Nephron (organoid): ENCODE measurements around the gene ALLC.
"Not testable (repeated sequence)": the region's sequence is repeated elsewhere in the genome, so short reads cannot be mapped to it uniquely, and the experiment has no call there.

ENCODE experiments used
- H3K27ac Mint-ChIP-seq, 3 experiments: 2 replicates each; pipeline ENCODE4 v1.8.0; 2020; ENCODE audit warnings: mixed read lengths in 3 of 3, mild to moderate bottlenecking in 2 of 3, moderate library complexity in 1 of 3
- H3K27me3 Mint-ChIP-seq: 2 replicates; pipeline ENCODE4 v1.8.0; 2021; ENCODE audit warnings: low read depth, mild to moderate bottlenecking, moderate library complexity, mixed read lengths
- H3K36me3 Mint-ChIP-seq: 2 replicates; pipeline ENCODE4 v1.8.0; 2020; ENCODE audit warnings: low read depth, mixed read lengths
- H3K4me1 Mint-ChIP-seq: 2 replicates; pipeline ENCODE4 v1.8.0; 2020; ENCODE audit warnings: mixed read lengths
- H3K4me3 Mint-ChIP-seq, 3 experiments: 2 replicates each; pipeline ENCODE4 v1.8.0; 2020; ENCODE audit warnings: mild to moderate bottlenecking in 3 of 3, mixed read lengths in 3 of 3, moderate library complexity in 2 of 3
- H3K9me3 Mint-ChIP-seq: 2 replicates; pipeline ENCODE4 v1.8.0; 2020; ENCODE audit warnings: mixed read lengths
- TF ChIP-seq, protein P1 (sequence below), 3 experiments: fragments of 200-600 bp; sonication (generic); IDR thresholded peaks; one replicate each; pipeline ENCODE4 v1.5.0; 2021; ENCODE audit warnings: antibody characterized with exemption in 3 of 3; ENCODE audit not compliant: unreplicated experiment in 3 of 3

Gene ALLC

DNA sequence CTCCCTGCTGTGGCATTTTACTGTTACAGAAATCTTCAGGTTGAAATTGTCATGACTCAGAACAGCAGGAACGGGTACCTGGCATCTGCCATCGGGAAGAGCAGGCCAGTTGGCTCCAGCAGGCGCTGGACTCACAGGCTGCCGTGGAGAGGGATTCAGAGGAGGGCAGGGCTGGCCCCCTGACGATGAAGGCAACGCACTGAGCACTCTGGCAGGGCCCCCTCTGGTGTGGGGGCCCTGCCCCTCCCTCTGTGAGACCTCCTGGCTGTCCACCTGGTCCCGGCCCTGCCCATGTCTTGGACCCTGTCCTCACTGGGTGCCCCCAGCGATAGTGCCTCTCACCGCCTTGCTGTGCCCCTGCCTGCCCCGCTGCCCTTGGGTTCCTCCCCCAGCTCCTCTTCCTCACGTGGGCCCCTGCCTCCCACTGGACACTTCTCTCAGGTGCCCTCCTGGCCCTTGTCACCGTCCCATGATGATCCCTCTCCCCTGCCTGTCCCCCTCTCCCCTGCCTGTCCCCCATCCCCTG is 23.3 kb upstream of the ALLC start:
- Mint-ChIP-seq H3K9me3 (no peaks in the 10 kb centered on the region), H3K4me3 (no peak overlapping the region), H3K27me3 (peaks cover 4% of the 10 kb centered on the region), H3K4me1 (no peaks in the 10 kb centered on the region), H3K36me3 (no peaks in the 10 kb centered on the region), H3K27ac (no peak overlapping the region)
- TF ChIP-seq, protein P1, sequence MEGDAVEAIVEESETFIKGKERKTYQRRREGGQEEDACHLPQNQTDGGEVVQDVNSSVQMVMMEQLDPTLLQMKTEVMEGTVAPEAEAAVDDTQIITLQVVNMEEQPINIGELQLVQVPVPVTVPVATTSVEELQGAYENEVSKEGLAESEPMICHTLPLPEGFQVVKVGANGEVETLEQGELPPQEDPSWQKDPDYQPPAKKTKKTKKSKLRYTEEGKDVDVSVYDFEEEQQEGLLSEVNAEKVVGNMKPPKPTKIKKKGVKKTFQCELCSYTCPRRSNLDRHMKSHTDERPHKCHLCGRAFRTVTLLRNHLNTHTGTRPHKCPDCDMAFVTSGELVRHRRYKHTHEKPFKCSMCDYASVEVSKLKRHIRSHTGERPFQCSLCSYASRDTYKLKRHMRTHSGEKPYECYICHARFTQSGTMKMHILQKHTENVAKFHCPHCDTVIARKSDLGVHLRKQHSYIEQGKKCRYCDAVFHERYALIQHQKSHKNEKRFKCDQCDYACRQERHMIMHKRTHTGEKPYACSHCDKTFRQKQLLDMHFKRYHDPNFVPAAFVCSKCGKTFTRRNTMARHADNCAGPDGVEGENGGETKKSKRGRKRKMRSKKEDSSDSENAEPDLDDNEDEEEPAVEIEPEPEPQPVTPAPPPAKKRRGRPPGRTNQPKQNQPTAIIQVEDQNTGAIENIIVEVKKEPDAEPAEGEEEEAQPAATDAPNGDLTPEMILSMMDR (IDR thresholded peaks at IDR 0.05; ENCODE audit: unreplicated experiment in 3 of 3) = no peak

DNA sequence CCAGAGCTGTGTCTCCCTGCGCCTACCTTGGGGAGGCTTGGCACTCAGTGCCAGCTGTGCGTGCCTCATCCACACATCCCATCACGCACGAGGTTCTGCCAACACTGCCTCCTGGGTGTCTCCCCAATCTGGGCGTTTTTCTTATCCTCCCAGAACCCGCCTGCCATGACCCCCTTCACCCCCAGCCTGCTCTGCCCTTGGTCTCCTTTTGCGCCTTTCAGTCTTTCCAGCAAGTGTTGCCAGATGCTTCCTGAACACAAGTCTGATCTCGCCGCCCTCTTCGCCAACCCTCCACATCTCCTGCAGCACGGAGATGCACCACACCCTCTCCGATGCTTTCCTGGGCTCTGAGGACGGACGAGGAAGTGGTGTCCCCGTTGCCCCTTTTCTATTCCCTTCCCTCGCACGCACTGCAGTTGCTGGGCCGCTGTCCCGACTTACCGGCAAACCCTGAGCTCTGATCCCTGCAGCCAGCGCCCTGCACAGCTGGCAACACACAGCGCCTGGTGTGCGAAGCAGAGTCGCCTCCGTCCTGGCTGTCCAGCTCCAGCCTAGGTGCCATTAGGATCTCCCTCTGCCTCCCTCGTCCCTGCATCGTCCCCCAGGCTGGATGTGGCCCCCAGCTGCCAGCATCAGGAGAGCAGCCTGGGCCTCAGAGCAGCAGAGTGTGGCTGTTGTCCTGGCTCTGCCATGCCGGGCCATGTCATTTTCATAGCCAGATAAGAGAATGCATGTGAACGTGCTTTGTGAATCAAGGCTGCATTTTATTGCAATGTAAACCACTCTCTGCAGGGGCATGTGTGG is 22.6 kb upstream of the ALLC start:
- Mint-ChIP-seq H3K4me1 (no peaks in the 10 kb centered on the region), H3K27ac (no peak overlapping the region), H3K36me3 (no peaks in the 10 kb centered on the region), H3K4me3 (no peak overlapping the region), H3K27me3 (peaks cover 4% of the 10 kb centered on the region), H3K9me3 (no peaks in the 10 kb centered on the region)
- TF ChIP-seq, protein P1 (IDR thresholded peaks at IDR 0.05; ENCODE audit: unreplicated experiment in 3 of 3) = no peak

DNA sequence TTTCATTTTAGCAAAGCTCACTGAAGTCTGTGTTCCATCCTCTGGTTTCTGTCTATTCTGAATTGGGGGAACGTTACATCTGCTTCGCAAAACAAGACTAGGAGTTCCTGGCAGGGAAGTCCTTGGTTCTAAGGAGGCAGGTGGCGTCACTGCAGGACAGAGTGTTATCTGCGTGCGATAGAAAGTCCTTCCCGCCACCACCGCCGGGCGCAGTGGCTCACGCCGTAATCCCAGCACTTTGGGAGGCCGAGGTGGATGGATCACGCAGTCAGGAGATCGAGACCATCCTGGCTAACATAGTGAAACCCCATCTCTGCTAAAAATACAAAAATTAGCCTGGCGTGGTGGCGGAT is 22.0 kb upstream of the ALLC start:
- H3K9me3 Mint-ChIP-seq, H3K36me3 Mint-ChIP-seq, H3K27ac Mint-ChIP-seq, H3K4me3 Mint-ChIP-seq, H3K27me3 Mint-ChIP-seq, H3K4me1 Mint-ChIP-seq: not testable (repeated sequence)

DNA sequence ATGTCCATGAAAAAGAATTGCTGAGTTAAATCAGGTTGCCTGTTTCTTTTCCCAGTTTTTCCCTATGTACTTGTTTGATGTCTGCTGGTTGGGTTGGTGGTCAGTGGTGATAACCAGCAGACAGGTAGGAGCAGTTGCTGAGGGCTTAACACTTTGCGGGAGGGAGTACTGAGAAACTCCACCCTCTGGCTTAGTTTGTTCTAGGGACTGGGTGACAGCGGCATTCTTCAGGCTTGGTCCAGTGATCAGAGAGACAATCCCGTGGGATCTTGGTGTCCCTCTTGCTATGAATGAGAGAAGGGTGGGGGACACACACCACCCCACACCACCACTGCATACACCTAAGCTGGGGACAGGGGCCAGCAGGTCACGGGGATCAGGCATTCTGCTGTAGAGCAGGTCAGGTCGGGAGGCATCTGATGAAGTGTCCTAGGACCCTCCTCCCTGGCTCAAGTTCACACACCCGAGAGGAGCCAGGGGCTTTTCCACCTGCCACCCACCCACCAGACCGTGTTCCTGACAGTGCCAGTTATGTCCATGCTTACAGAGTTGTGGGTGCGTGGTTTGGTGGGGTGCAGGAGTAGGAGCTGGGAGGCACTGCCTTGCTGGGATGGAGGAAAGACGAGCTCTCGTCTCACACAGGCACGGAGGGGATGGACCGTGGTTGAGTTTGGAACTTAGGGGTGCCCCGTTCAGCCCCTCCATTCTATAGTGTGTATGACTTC is 21.3 kb upstream of the ALLC start:
- no peaks in the 10 kb centered on the region for H3K4me1 Mint-ChIP-seq
- TF ChIP-seq, protein P1 (IDR thresholded peaks at IDR 0.05; ENCODE audit: unreplicated experiment in 3 of 3) = no peak
- no peak overlapping the region for H3K4me3 Mint-ChIP-seq
- no peaks in the 10 kb centered on the region for H3K36me3 Mint-ChIP-seq
- no peak overlapping the region for H3K27ac Mint-ChIP-seq
- H3K27me3 Mint-ChIP-seq = peaks cover 4% of the 10 kb centered on the region
- no peaks in the 10 kb centered on the region for H3K9me3 Mint-ChIP-seq

DNA sequence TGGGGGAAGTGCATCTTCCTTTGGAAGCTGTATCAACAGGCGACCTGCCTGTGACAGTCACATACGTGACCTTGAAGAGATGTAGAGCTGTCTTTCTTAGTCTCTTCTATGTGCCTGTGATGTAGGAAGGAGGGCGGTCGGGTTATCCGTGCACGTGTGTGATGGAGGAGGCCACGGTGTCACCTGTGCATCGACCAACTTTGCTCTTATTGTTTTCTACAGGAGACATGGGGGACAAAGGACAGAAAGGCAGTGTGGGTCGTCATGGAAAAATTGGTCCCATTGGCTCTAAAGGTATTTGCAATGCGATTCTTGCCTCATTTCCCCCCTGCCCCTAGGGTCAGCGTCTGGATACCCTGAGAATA is 20.7 kb upstream of the ALLC start:
- no peaks in the 10 kb centered on the region for H3K9me3 Mint-ChIP-seq
- no peak overlapping the region for H3K4me3 Mint-ChIP-seq

More for the DNA sequence above, 20.7 kb upstream of the ALLC start:
- TF ChIP-seq, protein P1 (IDR thresholded peaks at IDR 0.05; ENCODE audit: unreplicated experiment in 3 of 3) = no peak
- Mint-ChIP-seq H3K36me3 (no peaks in the 10 kb centered on the region), H3K27ac (no peak overlapping the region), H3K4me1 (no peaks in the 10 kb centered on the region), H3K27me3 (peaks cover 8% of the 10 kb centered on the region)
